Measurements from ENCODE around the gene METTL4. TPM values are rescaled to one million over a fixed set of nuclear protein-coding genes. Genes with fewer than 3 reads are reported as not detected.

The METTL4 gene
- total RNA-seq, 1 donor from 2014 or later: 11.5 TPM

- Histone ChIP-seq H3K27me3 (ENCODE audit: low read depth) (no peaks in the 10 kb centered on the region), H3K36me3 (no peaks in the 10 kb centered on the region), H3K9me3 (no peaks in the 10 kb centered on the region), H3K4me3 (no peak overlapping the region), H3K4me1 (no peaks in the 10 kb centered on the region), H3K27ac (no peak overlapping the region)
- ATAC-seq (no peak), DNase-seq (no peak)
- TF ChIP-seq CTCF (IDR thresholded peaks at IDR 0.05): no peak
- intact Hi-C loops (cut with DNase I): no loop called here
These were observed 68.4 kb downstream of the METTL4 start for GRCh38 chr18:2502880-2503279.

GRCh38 chr18:2502394-2502793, 68.9 kb downstream of the METTL4 start:
- H3K36me3 ChIP-seq: no peaks in the 10 kb centered on the region
- no peaks in the 10 kb centered on the region for H3K4me1 ChIP-seq
- DNase-seq: no peak
- no peak for TF ChIP-seq CTCF (IDR thresholded peaks at IDR 0.05)
- no peak overlapping the region for H3K4me3 ChIP-seq
- intact Hi-C loops (cut with DNase I): no loop called here
- H3K27me3 ChIP-seq (ENCODE audit: low read depth): no peaks in the 10 kb centered on the region
- ATAC-seq: no peak
- H3K27ac ChIP-seq: no peak overlapping the region
- H3K9me3 ChIP-seq: no peaks in the 10 kb centered on the region

- Histone ChIP-seq H3K36me3 (no peaks in the 10 kb centered on the region), H3K9me3 (no peaks in the 10 kb centered on the region), H3K27ac (no peak overlapping the region), H3K27me3 (ENCODE audit: low read depth) (no peaks in the 10 kb centered on the region), H3K4me3 (no peak overlapping the region), H3K4me1 (no peaks in the 10 kb centered on the region)
- intact Hi-C loops (cut with DNase I): no loop called here
- DNase-seq: no peak
- no peak for ATAC-seq
- no peak for TF ChIP-seq CTCF (IDR thresholded peaks at IDR 0.05)
These were observed 73.5 kb downstream of the METTL4 start for GRCh38 chr18:2497797-2498196.

- H3K36me3 ChIP-seq: no peaks in the 10 kb centered on the region
- H3K4me1 ChIP-seq: no peaks in the 10 kb centered on the region
- H3K9me3 ChIP-seq: no peaks in the 10 kb centered on the region
- H3K27me3 ChIP-seq (ENCODE audit: low read depth): no peaks in the 10 kb centered on the region
- TF ChIP-seq CTCF (IDR thresholded peaks at IDR 0.05): no peak
- no peak overlapping the region for H3K27ac ChIP-seq
- no peak overlapping the region for H3K4me3 ChIP-seq
- no peak for ATAC-seq
- no peak for DNase-seq
- intact Hi-C loops (cut with DNase I): no loop called here
These were observed 75.9 kb downstream of the METTL4 start for GRCh38 chr18:2495381-2495780.

GRCh38 chr18:2494921-2495320, 76.4 kb downstream of the METTL4 start:
- DNase-seq: no peak
- Histone ChIP-seq H3K27ac (no peak overlapping the region), H3K4me3 (no peak overlapping the region)

More at GRCh38 chr18:2494921-2495320, 76.4 kb downstream of the METTL4 start:
- no peak for ATAC-seq
- Histone ChIP-seq H3K27me3 (ENCODE audit: low read depth) (no peaks in the 10 kb centered on the region), H3K36me3 (no peaks in the 10 kb centered on the region), H3K4me1 (no peaks in the 10 kb centered on the region), H3K9me3 (no peaks in the 10 kb centered on the region)
- no peak for TF ChIP-seq CTCF (IDR thresholded peaks at IDR 0.05)
- intact Hi-C loops (cut with DNase I): no loop called here

Other genes starting within 250 kb of the METTL4 start
- 1.1 TPM for gene NDC80, start 52 bp upstream of the METTL4 start, total RNA-seq
- 55.9 TPM for gene SMCHD1, start 84.2 kb upstream of the METTL4 start, total RNA-seq